GM12892 (cell line): ENCODE measurements around the gene ENOX1.

Source experiments
- POLR2A ChIP-seq: IDR thresholded peaks from 2 replicates; pipeline ENCODE4 v1.6.1; 2011; ENCODE audit warnings: low read depth, low read length, control low read depth
- POLR2AphosphoS5 ChIP-seq: IDR thresholded peaks from 2 replicates; pipeline ENCODE4 v1.6.1; 2011; ENCODE audit warnings: low read depth, low read length, control low read depth
- TAF1 ChIP-seq: IDR thresholded peaks from 2 replicates; pipeline ENCODE4 v1.6.1; 2011; ENCODE audit warnings: low read depth, mild to moderate bottlenecking, control low read depth, low read length, borderline replicate concordance

- no peak for TF ChIP-seq POLR2A
- no peak for TF ChIP-seq TAF1
- no peak for TF ChIP-seq POLR2AphosphoS5
These were observed 553.9 kb downstream of the ENOX1 start for GRCh38 chr13:43232873-43233265.
